Neuronal stem cell (in vitro differentiated cells): ENCODE data around the gene GRM4.

Source experiments
- DNase-seq: peaks from one replicate; pipeline ENCODE4 v3.0.0-alpha.2; 2013; ENCODE audit warnings: low spot score
- H2AFZ ChIP-seq: one replicate; pipeline ENCODE4 v1.6.1; 2013; ENCODE audit warnings: mild to moderate bottlenecking, low read length, inconsistent platforms
- H2AK5ac ChIP-seq: 2 replicates; pipeline ENCODE4 v1.6.1; 2013; ENCODE audit warnings: low read depth, mild to moderate bottlenecking, inconsistent platforms, low read length, moderate library complexity, mixed read lengths
- H2BK120ac ChIP-seq: 2 replicates; pipeline ENCODE4 v1.6.1; 2013; ENCODE audit warnings: low read depth, mild to moderate bottlenecking, inconsistent platforms, low read length, moderate library complexity, mixed read lengths
- H2BK12ac ChIP-seq: one replicate; pipeline ENCODE4 v1.6.1; 2013; ENCODE audit warnings: low read length, inconsistent platforms
- H2BK15ac ChIP-seq: 2 replicates; pipeline ENCODE4 v1.6.1; 2013; ENCODE audit warnings: mild to moderate bottlenecking, low read length, inconsistent platforms, mixed read lengths
- H2BK5ac ChIP-seq: one replicate; pipeline ENCODE4 v1.6.1; 2013; ENCODE audit warnings: inconsistent platforms, mild to moderate bottlenecking, low read length, moderate library complexity
- H3K14ac ChIP-seq: one replicate; pipeline ENCODE4 v1.6.1; 2013; ENCODE audit warnings: low read length, inconsistent platforms
- H3K18ac ChIP-seq: 2 replicates; pipeline ENCODE4 v1.6.1; 2013; ENCODE audit warnings: low read length, inconsistent platforms
- H3K23ac ChIP-seq: 2 replicates; pipeline ENCODE4 v1.6.1; 2013; ENCODE audit warnings: low read depth, mild to moderate bottlenecking, mixed read lengths, low read length, inconsistent platforms; ENCODE audit not compliant: poor library complexity
- H3K27ac ChIP-seq: replicated peaks from 3 replicates; pipeline ENCODE4 v1.5.1; 2013; ENCODE audit warnings: low read length, inconsistent platforms
- H3K27me3 ChIP-seq, 3 experiments: 2 replicates each; pipeline ENCODE4 v1.6.1; 2013; ENCODE audit warnings: low read length in 3 of 3, mild to moderate bottlenecking in 2 of 3, inconsistent platforms in 1 of 3, low read depth in 1 of 3, mixed read lengths in 1 of 3, moderate library complexity in 1 of 3; ENCODE audit not compliant: control insufficient read depth in 3 of 3, insufficient read depth in 3 of 3
- H3K36me3 ChIP-seq, 2 donors: replicated peaks in 1 of 2; 2 replicates each; pipeline ENCODE4 v1.6.1; 2013; ENCODE audit warnings: low read length in 2 of 2; ENCODE audit not compliant: control insufficient read depth in 2 of 2, insufficient read depth in 2 of 2
- H3K4ac ChIP-seq: 2 replicates; pipeline ENCODE4 v1.6.1; 2013; ENCODE audit warnings: inconsistent platforms, mild to moderate bottlenecking, low read length, moderate library complexity
- H3K4me1 ChIP-seq, 2 donors: 1 replicate in 1 of 2; 2 replicates in 1 of 2; pipeline ENCODE4 v1.6.1; 2013; ENCODE audit warnings: low read length in 2 of 2, low read depth in 1 of 2; ENCODE audit not compliant: control insufficient read depth in 2 of 2, insufficient read depth in 1 of 2
- H3K4me2 ChIP-seq: one replicate; pipeline ENCODE4 v1.6.1; 2013; ENCODE audit warnings: mild to moderate bottlenecking, low read length, inconsistent platforms; ENCODE audit not compliant: insufficient read depth, poor library complexity, severe bottlenecking
- H3K4me3 ChIP-seq, 2 donors: 2 replicates each; pipeline ENCODE4 v1.5.1; 2013; ENCODE audit warnings: low read length in 2 of 2, mild to moderate bottlenecking in 2 of 2, inconsistent platforms in 1 of 2, moderate library complexity in 1 of 2
- H3K79me1 ChIP-seq: one replicate; pipeline ENCODE4 v1.6.1; 2013; ENCODE audit warnings: low read depth, mild to moderate bottlenecking, inconsistent platforms, low read length, moderate library complexity
- H3K9ac ChIP-seq: one replicate; pipeline ENCODE4 v1.6.1; 2013; ENCODE audit warnings: mild to moderate bottlenecking, low read depth, low read length, inconsistent platforms; ENCODE audit not compliant: poor library complexity
- H3K9me3 ChIP-seq, 2 donors: replicated peaks in 1 of 2; 2 replicates each; pipeline versions ENCODE3 to v1.6.1; 2013; ENCODE audit warnings: low read length in 2 of 2, mild to moderate bottlenecking in 2 of 2, inconsistent platforms in 1 of 2, low read depth in 1 of 2, mixed read lengths in 1 of 2, moderate library complexity in 1 of 2; ENCODE audit not compliant: control insufficient read depth in 2 of 2, insufficient read depth in 1 of 2
- H4K8ac ChIP-seq: one replicate; pipeline ENCODE4 v1.6.1; 2013; ENCODE audit warnings: low read depth, mild to moderate bottlenecking, inconsistent platforms, low read length, moderate library complexity
- H4K91ac ChIP-seq: one replicate; pipeline ENCODE4 v1.6.1; 2013; ENCODE audit warnings: low read length, low read depth, mild to moderate bottlenecking, inconsistent platforms; ENCODE audit not compliant: poor library complexity
- WGBS, 2 donors: extraction: QIAGEN DNeasy Blood & Tissue Kit; methylation state at CpG; one replicate each; pipeline ENCODE4 v1.1.7; 2013; ENCODE audit warnings: missing lambda C conversion rate in 2 of 2, mixed read lengths in 1 of 2; ENCODE audit not compliant: insufficient read length in 2 of 2, insufficient replicate concordance in 1 of 2; ENCODE audit errors: extremely low coverage in 2 of 2; 5-methylcytosine and 5-hydroxymethylcytosine counted together

GRM4 gene

DNA sequence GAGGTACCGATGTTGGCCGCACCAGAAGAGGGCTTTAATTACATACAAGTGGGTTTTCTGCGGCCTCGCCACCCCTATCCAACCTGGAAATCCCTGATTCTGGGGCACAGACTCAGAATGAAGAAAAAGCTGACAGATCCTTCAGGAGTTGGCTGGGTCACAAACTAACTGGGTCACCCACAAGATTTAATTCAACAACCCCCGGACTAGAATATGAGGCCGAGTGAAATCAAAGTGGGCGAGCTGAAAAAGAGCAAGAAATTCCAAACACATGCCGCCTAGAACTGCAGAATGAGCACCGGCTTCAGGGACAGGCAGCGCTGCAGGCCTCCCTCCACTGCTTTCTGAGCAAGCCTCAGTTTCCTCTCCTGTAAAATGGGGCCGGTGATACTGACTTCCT, 30.0 kb downstream of the GRM4 start:
- Histone ChIP-seq H3K23ac (no peak overlapping the region), H3K9me3 (peaks cover 0 to 2% of the 10 kb centered on the region in 2 donors), H2BK12ac (no peak overlapping the region), H2BK120ac (no peak overlapping the region), H3K4me1 (no peaks in the 10 kb centered on the region), H2AFZ (no peak overlapping the region), H3K27ac (no peak overlapping the region), H3K4ac (no peak overlapping the region), H4K8ac (no peak overlapping the region), H3K79me1 (no peaks in the 10 kb centered on the region), H3K4me2 (no peak overlapping the region), H4K91ac (no peak overlapping the region), H3K18ac (no peak overlapping the region), H3K36me3 (no peaks in the 10 kb centered on the region), H3K4me3 (no peak overlapping the region), H2BK15ac (no peak overlapping the region), H3K9ac (no peak overlapping the region), H3K14ac (no peak overlapping the region), H2BK5ac (no peak overlapping the region), H3K27me3 (peaks cover 0 to 20% (median 1%) of the 10 kb centered on the region in 3 experiments), H2AK5ac (no peak overlapping the region)
- WGBS, 2 donors, result no CpG with 5 or more reads among the region's 11 CpGs
- DNase-seq, result no peak

DNA sequence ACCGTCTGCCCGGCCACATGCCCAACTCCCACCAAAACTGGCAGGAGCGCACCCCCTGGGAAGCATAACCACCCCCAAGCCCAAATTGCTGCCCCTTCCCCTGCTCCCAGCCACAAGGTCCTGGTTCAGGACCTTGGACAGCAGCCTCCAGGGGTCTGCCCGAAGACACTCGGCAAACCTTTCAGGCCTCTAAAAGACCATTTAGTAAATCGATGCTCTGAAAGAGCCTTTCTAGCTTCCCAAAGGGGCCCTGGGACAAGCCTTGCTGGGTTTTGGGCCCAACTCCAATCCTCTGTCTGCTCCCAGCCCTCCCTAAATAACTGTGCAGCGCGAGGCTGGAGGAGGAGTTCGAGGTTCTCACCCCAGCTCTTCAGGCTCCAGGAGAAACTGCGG, 30.5 kb downstream of the GRM4 start:
- H3K4ac ChIP-seq, result no peak overlapping the region
- no peak overlapping the region for H3K18ac ChIP-seq
- no peak overlapping the region for H2BK12ac ChIP-seq
- no peak overlapping the region for H3K4me2 ChIP-seq
- H2AK5ac ChIP-seq, result no peak overlapping the region
- H3K27ac ChIP-seq, result no peak overlapping the region
- no peaks in the 10 kb centered on the region for H3K79me1 ChIP-seq
- H3K27me3 ChIP-seq, result peaks cover 0 to 23% (median 1%) of the 10 kb centered on the region in 3 experiments
- H3K36me3 ChIP-seq, result no peaks in the 10 kb centered on the region
- H3K23ac ChIP-seq, result no peak overlapping the region
- H3K14ac ChIP-seq, result no peak overlapping the region
- H4K8ac ChIP-seq, result no peak overlapping the region
- H4K91ac ChIP-seq, result no peak overlapping the region
- no CpG with 5 or more reads among the region's 10 CpGs for WGBS, 2 donors
- DNase-seq, result peak; percentile 80
- H3K9me3 ChIP-seq, result peaks cover 0 to 2% of the 10 kb centered on the region in 2 donors
- no peak overlapping the region for H2BK5ac ChIP-seq
- no peak overlapping the region for H2BK15ac ChIP-seq
- no peak overlapping the region for H2AFZ ChIP-seq
- H2BK120ac ChIP-seq, result no peak overlapping the region
- no peak overlapping the region for H3K9ac ChIP-seq
- no peaks in the 10 kb centered on the region for H3K4me1 ChIP-seq
- no peak overlapping the region for H3K4me3 ChIP-seq

DNA sequence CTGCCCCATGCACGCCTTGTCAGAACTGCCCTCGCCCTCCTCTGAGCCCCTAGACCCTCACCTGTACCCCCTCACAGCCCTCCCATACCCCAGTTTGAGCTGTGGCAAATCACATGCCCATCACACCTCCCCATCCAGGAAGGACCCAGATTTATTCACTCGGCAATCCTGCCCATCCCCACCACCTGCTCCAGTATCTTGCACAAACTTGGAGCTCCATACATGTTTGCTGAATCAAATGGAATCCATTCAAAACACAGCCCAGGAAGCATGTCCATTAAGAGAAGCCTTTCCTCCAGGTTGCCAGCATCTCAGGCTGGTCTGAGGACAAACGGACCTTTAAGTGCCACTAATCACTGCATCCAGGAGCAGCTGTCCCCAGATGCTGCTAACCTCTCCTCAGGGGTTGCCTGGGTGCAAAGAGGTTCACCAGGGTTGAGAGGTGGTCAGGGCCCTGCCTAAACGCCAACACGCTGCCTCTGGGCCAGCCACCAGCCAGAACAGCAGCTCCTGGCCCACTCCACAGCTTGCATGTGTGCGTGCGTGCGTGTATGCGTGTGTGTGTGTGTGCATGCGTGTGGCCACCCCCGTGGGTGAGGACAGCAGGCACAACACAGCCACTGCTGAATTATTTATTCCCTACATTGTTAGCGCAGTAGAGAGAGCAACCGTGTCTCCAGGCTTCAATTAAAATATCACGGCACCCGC, 31.0 kb downstream of the GRM4 start:
- Histone ChIP-seq H3K79me1 (no peaks in the 10 kb centered on the region), H2AK5ac (no peak overlapping the region), H3K14ac (peak overlapping the region; percentile 94), H2AFZ (no peak overlapping the region), H3K27ac (no peak overlapping the region), H4K8ac (no peak overlapping the region), H2BK15ac (no peak overlapping the region), H3K4me3 (no peak overlapping the region), H3K9me3 (peaks cover 0 to 2% of the 10 kb centered on the region in 2 donors), H3K4me2 (no peak overlapping the region), H3K9ac (no peak overlapping the region), H3K18ac (no peak overlapping the region), H3K27me3 (peaks cover 0 to 21% (median 1%) of the 10 kb centered on the region in 3 experiments), H4K91ac (no peak overlapping the region), H3K4ac (no peak overlapping the region), H3K4me1 (no peaks in the 10 kb centered on the region), H2BK5ac (no peak overlapping the region), H3K36me3 (no peaks in the 10 kb centered on the region), H2BK12ac (no peak overlapping the region), H3K23ac (peak overlapping the region; percentile 82), H2BK120ac (no peak overlapping the region)
- WGBS, 2 donors, result no CpG with 5 or more reads among the region's 16 CpGs
- DNase-seq, result no peak

DNA sequence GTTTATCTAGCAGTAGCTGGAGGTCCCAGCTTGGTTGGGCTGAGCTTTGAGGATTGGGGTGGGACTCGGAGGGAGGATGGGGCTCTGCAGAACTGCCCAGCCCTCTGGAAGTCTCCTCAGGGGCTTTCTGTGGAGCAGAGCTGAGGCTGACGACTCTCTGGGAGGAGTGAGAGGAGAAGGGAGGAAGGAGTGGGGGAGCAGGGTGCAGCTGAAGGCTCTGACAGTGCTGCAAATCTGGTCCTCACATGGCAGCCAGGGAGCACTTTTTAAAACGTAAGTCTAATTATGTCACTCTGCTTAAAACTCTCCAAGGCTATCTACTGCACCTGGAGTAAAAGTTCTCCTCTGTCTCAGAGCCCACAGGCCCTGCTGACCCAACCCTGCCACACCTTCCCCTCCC, 32.4 kb downstream of the GRM4 start:
- no peak overlapping the region for H4K8ac ChIP-seq
- H2BK120ac ChIP-seq, result no peak overlapping the region
- H2BK12ac ChIP-seq, result no peak overlapping the region
- no peaks in the 10 kb centered on the region for H3K36me3 ChIP-seq
- no peaks in the 10 kb centered on the region for H3K79me1 ChIP-seq
- H4K91ac ChIP-seq, result no peak overlapping the region
- no peak overlapping the region for H3K27ac ChIP-seq
- no peak for DNase-seq
- peak overlapping the region; percentile 51 for H3K9ac ChIP-seq
- no peak overlapping the region for H3K23ac ChIP-seq
- WGBS, 2 donors, result no CpG with 5 or more reads among the region's 3 CpGs
- H3K4me2 ChIP-seq, result no peak overlapping the region
- peaks cover 0 to 24% (median 1%) of the 10 kb centered on the region in 3 experiments for H3K27me3 ChIP-seq
- H3K4me3 ChIP-seq, result no peak overlapping the region
- H3K14ac ChIP-seq, result no peak overlapping the region
- H2AK5ac ChIP-seq, result no peak overlapping the region
- H2AFZ ChIP-seq, result no peak overlapping the region
- no peaks in the 10 kb centered on the region for H3K4me1 ChIP-seq
- no peak overlapping the region for H3K4ac ChIP-seq
- H3K18ac ChIP-seq, result no peak overlapping the region
- H2BK5ac ChIP-seq, result no peak overlapping the region
- H2BK15ac ChIP-seq, result no peak overlapping the region
- H3K9me3 ChIP-seq, result peaks cover 0 to 2% of the 10 kb centered on the region in 2 donors
